HepG2 (cell line): ENCODE results near the gene NKAIN2. TPM values are rescaled to one million over a fixed set of nuclear protein-coding genes. Genes with fewer than 3 reads are reported as not detected.
"Not testable (repeated sequence)": the region's sequence is repeated elsewhere in the genome, so short reads cannot be mapped to it uniquely, and the experiment has no call there.

ENCODE experiments used
- AHDC1 ChIP-seq: sonication (generic); formaldehyde crosslinking; IDR thresholded peaks from 2 replicates; pipeline ENCODE4 v1.5.1; 2020; ENCODE audit warnings: mild to moderate bottlenecking, missing genetic modification reagents, borderline replicate concordance
- FOXA3 ChIP-seq: IDR thresholded peaks from 2 replicates; pipeline ENCODE4 v1.6.1; 2016; ENCODE audit warnings: missing genetic modification reagents, missing compliant biosample characterization
- GABPB1 ChIP-seq: IDR thresholded peaks from 2 replicates; pipeline ENCODE4 v1.6.1; 2016; ENCODE audit warnings: mild to moderate bottlenecking, missing genetic modification reagents, moderate library complexity, missing compliant biosample characterization
- MTA1 ChIP-seq: sonication (generic); formaldehyde crosslinking; IDR thresholded peaks from 2 replicates; pipeline ENCODE4 v1.4.0; 2020; ENCODE audit warnings: missing genetic modification reagents, mild to moderate bottlenecking, borderline replicate concordance
- PHF8 ChIP-seq: sonication (generic); formaldehyde crosslinking; IDR thresholded peaks from 2 replicates; pipeline ENCODE4 v1.5.0; 2020; ENCODE audit warnings: missing genetic modification reagents
- SKIL ChIP-seq: sonication (generic); formaldehyde crosslinking; IDR thresholded peaks from 2 replicates; pipeline ENCODE4 v1.8.0; 2022; ENCODE audit warnings: missing genetic modification reagents, mild to moderate bottlenecking, moderate library complexity, borderline replicate concordance
- SOX6 ChIP-seq, 2 experiments: fragments of 450-650 bp in 1 of 2; sonication (generic) in 1 of 2; formaldehyde crosslinking in 1 of 2; IDR thresholded peaks; 2 replicates each; pipeline versions ENCODE4 v1.4.0 to v1.6.1; 2017 to 2020; ENCODE audit warnings: antibody characterized with exemption in 1 of 2, mild to moderate bottlenecking in 1 of 2, missing genetic modification reagents in 1 of 2
- TBX2 ChIP-seq: sonication (generic); formaldehyde crosslinking; IDR thresholded peaks from 2 replicates; pipeline ENCODE4 v1.5.0; 2020; ENCODE audit warnings: missing genetic modification reagents, mild to moderate bottlenecking, borderline replicate concordance
- UBTF ChIP-seq: sonication (generic); formaldehyde crosslinking; IDR thresholded peaks from 2 replicates; pipeline ENCODE4 v1.4.0; 2020; ENCODE audit warnings: mild to moderate bottlenecking, missing genetic modification reagents
- ZBTB7B ChIP-seq: sonication (generic); formaldehyde crosslinking; IDR thresholded peaks from 2 replicates; pipeline ENCODE4 v1.4.0; 2020; ENCODE audit warnings: missing genetic modification reagents
- ZMYM4 ChIP-seq: sonication (generic); formaldehyde crosslinking; IDR thresholded peaks from 2 replicates; pipeline ENCODE4 v1.8.1; 2023; ENCODE audit warnings: mild to moderate bottlenecking, missing genetic modification reagents
- ZNF331 ChIP-seq: sonication (generic); formaldehyde crosslinking; IDR thresholded peaks from 2 replicates; pipeline ENCODE4 v1.4.0; 2020; ENCODE audit warnings: missing genetic modification reagents
- ZNF644 ChIP-seq: IDR thresholded peaks from 2 replicates; pipeline ENCODE4 v1.6.1; 2016; ENCODE audit warnings: low read depth
- polyA plus RNA-seq, 8 experiments: library from polyadenylated mRNA; depleted of rRNA in 3 of 8; stranded (reverse) in 7 of 8; unstranded in 1 of 8; fragments of >200 nt; fragmentation: Illumina TruSeq in 4 of 8; extraction: Trizol in 4 of 8; gene quantifications; 2 replicates each; pipeline versions ENCODE4 v1.2.1 to v1.2.3, GENCODE V29; 2011 to 2016; ENCODE audit warnings: low read depth in 4 of 8, missing spikeins in 1 of 8, mixed read lengths in 1 of 8; ENCODE audit not compliant: insufficient read depth in 1 of 8
- total RNA-seq, 5 experiments: library from RNA; depleted of rRNA; stranded (reverse); fragments of >200 nt; fragmentation: Illumina TruSeq; extraction: Trizol; gene quantifications; 2 replicates each; pipeline ENCODE4 v1.2.3, GENCODE V29; 2016; ENCODE audit warnings: low read depth in 1 of 5
- TF ChIP-seq, protein P1 (sequence below): IDR thresholded peaks from 2 replicates; pipeline ENCODE4 v1.6.1; 2016; ENCODE audit warnings: mild to moderate bottlenecking
- TF ChIP-seq, protein P2 (sequence below): sonication (generic); formaldehyde crosslinking; IDR thresholded peaks from 2 replicates; pipeline ENCODE4 v1.4.0; 2020; ENCODE audit warnings: missing genetic modification reagents

Gene NKAIN2
- total and polyA plus RNA-seq, 2 of the 13 experiments (the other 11 are each of a cell fraction or from before 2014, with no cell fraction given): not detected

DNA sequence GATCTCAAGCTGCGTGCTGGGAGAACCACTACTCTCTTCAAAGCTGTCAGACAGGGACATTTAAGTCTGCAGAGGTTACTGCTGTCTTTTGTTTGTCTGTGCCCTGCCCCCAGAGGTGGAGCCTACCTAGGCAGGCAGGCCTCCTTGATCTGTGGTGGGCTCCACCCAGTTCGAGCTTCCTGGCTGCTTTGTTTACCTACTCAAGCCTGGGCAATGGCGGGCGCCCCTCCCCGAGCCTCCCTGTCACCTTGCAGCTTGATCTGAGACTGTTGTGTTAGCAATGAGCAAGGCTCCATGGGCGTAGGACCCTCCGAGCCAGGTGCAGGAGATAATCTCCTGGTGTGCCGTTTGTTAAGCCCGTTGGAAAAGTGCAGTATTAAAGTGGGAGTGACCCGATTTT lies 609.0 kb downstream of the NKAIN2 start (continued):
- 0 out of 2 replicates have a peak, but pooled peaks have one; percentile 35 for TF ChIP-seq AHDC1 (CRISPR knock-in tag)
- TF ChIP-seq, protein P1, sequence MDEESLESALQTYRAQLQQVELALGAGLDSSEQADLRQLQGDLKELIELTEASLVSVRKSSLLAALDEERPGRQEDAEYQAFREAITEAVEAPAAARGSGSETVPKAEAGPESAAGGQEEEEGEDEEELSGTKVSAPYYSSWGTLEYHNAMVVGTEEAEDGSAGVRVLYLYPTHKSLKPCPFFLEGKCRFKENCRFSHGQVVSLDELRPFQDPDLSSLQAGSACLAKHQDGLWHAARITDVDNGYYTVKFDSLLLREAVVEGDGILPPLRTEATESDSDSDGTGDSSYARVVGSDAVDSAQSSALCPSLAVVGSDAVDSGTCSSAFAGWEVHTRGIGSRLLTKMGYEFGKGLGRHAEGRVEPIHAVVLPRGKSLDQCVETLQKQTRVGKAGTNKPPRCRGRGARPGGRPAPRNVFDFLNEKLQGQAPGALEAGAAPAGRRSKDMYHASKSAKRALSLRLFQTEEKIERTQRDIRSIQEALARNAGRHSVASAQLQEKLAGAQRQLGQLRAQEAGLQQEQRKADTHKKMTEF (CRISPR knock-in tag): 0 out of 2 replicates have a peak, but pooled peaks have one; percentile 41
- peak; percentile 58 for TF ChIP-seq FOXA3 (CRISPR knock-in tag)
- 0 out of 2 replicates have a peak, but pooled peaks have one; percentile 32 for TF ChIP-seq TBX2
- 0 out of 2 replicates have a peak, but pooled peaks have one; percentile 23 for TF ChIP-seq ZMYM4
- peak; percentile 57; the same call in 1 of the 2 replicates for TF ChIP-seq ZBTB7B (CRISPR knock-in tag)
- 0 out of 2 replicates have a peak, but pooled peaks have one; percentile 11 for TF ChIP-seq ZNF644 (CRISPR knock-in tag)
- TF ChIP-seq SOX6 (IDR thresholded peaks at IDR 0.05): not testable (repeated sequence)
- TF ChIP-seq SOX6 (CRISPR knock-in tag; IDR thresholded peaks at IDR 0.05): peak; percentile 39; the same call in 1 of the 2 replicates
- TF ChIP-seq MTA1: peak; percentile 26; the same call in 1 of the 2 replicates
- 0 out of 2 replicates have a peak, but pooled peaks have one; percentile 15 for TF ChIP-seq ZNF331 (CRISPR knock-in tag)
- 0 out of 2 replicates have a peak, but pooled peaks have one; percentile 23 for TF ChIP-seq PHF8
- TF ChIP-seq GABPB1: peak; percentile 38; the same call in 1 of the 2 replicates
- TF ChIP-seq, protein P2, sequence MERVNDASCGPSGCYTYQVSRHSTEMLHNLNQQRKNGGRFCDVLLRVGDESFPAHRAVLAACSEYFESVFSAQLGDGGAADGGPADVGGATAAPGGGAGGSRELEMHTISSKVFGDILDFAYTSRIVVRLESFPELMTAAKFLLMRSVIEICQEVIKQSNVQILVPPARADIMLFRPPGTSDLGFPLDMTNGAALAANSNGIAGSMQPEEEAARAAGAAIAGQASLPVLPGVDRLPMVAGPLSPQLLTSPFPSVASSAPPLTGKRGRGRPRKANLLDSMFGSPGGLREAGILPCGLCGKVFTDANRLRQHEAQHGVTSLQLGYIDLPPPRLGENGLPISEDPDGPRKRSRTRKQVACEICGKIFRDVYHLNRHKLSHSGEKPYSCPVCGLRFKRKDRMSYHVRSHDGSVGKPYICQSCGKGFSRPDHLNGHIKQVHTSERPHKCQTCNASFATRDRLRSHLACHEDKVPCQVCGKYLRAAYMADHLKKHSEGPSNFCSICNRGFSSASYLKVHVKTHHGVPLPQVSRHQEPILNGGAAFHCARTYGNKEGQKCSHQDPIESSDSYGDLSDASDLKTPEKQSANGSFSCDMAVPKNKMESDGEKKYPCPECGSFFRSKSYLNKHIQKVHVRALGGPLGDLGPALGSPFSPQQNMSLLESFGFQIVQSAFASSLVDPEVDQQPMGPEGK (CRISPR knock-in tag): peak; percentile 45; the same call in 1 of the 2 replicates
- TF ChIP-seq UBTF (CRISPR knock-in tag): 0 out of 2 replicates have a peak, but pooled peaks have one; percentile 24
- TF ChIP-seq SKIL (CRISPR knock-in tag): 0 out of 2 replicates have a peak, but pooled peaks have one; percentile 17
